HCEC 1CT (cell line): Measurements from ENCODE around the gene B3GNT7.
"Not testable (repeated sequence)": the region's sequence is repeated elsewhere in the genome, so short reads cannot be mapped to it uniquely, and the experiment has no call there.

Source experiments
- DNase-seq: peaks from one replicate; pipeline ENCODE4 v3.0.0-alpha.2; 2017

B3GNT7 gene

GRCh38 chr2:231395188-231396057, at the start of gene B3GNT7:
TSS of gene B3GNT7 (plus strand) at chr2:231395710. CDS start at chr2:231395804, 94 bp downstream.
- no peak for DNase-seq

GRCh38 chr2:231347081-231347480, 48.4 kb upstream of the B3GNT7 start:
- no peak for DNase-seq

GRCh38 chr2:231347638-231348037, 47.9 kb upstream of the B3GNT7 start:
- no peak for DNase-seq

- no peak for DNase-seq
Measured at GRCh38 chr2:231348173-231348572, 47.3 kb upstream of the B3GNT7 start.

- DNase-seq: no peak
Measured at GRCh38 chr2:231348704-231349373, 46.7 kb upstream of the B3GNT7 start.

- not testable (repeated sequence) for DNase-seq
Measured at GRCh38 chr2:231349374-231349735, 46.2 kb upstream of the B3GNT7 start.

- DNase-seq: no peak
Measured at GRCh38 chr2:231351648-231352047, 43.9 kb upstream of the B3GNT7 start.

GRCh38 chr2:231353469-231353868, 42.0 kb upstream of the B3GNT7 start:
- no peak for DNase-seq

- DNase-seq: no peak
Measured at GRCh38 chr2:231355508-231356465, 39.7 kb upstream of the B3GNT7 start.

- DNase-seq: no peak
Measured at GRCh38 chr2:231356466-231356844, 39.1 kb upstream of the B3GNT7 start.

- no peak for DNase-seq
Measured at GRCh38 chr2:231357048-231357447, 38.5 kb upstream of the B3GNT7 start.

- no peak for DNase-seq
Measured at GRCh38 chr2:231357931-231358330, 37.6 kb upstream of the B3GNT7 start.

- no peak for DNase-seq
Measured at GRCh38 chr2:231359441-231359840, 36.1 kb upstream of the B3GNT7 start.

- DNase-seq: no peak
Measured at GRCh38 chr2:231359948-231360347, 35.6 kb upstream of the B3GNT7 start.

GRCh38 chr2:231360401-231360800, 35.1 kb upstream of the B3GNT7 start:
- no peak for DNase-seq

GRCh38 chr2:231360881-231361371, 34.6 kb upstream of the B3GNT7 start:
- DNase-seq: no peak

GRCh38 chr2:231361701-231362554, 33.6 kb upstream of the B3GNT7 start:
- DNase-seq: no peak

- DNase-seq: no peak
Measured at GRCh38 chr2:231362555-231363184, 32.8 kb upstream of the B3GNT7 start.

GRCh38 chr2:231364061-231364460, 31.4 kb upstream of the B3GNT7 start:
- DNase-seq: no peak

- peak; percentile 27 for DNase-seq
Measured at GRCh38 chr2:231364961-231365810, 30.3 kb upstream of the B3GNT7 start.
